ENCODE results near the gene NSD1. TPM values are rescaled to one million over a fixed set of nuclear protein-coding genes. Genes with fewer than 3 reads are reported as not detected.

NSD1 gene
- total RNA-seq, 1 donor from 2014 or later, result 22.4 TPM

GRCh38 chr5:177098120-177098469, 35.5 kb upstream of the NSD1 start:
- no peak for DNase-seq (ENCODE audit: low read depth in 2 of 2)

- DNase-seq (ENCODE audit: low read depth in 2 of 2), result no peak
Observed at GRCh38 chr5:177098470-177099141, 35.0 kb upstream of the NSD1 start.

GRCh38 chr5:177099422-177100093, 34.0 kb upstream of the NSD1 start:
- DNase-seq (ENCODE audit: low read depth in 2 of 2), result no peak

GRCh38 chr5:177100714-177101121, 32.9 kb upstream of the NSD1 start:
- no peak for DNase-seq (ENCODE audit: low read depth in 2 of 2)

GRCh38 chr5:177103523-177104253, 29.9 kb upstream of the NSD1 start:
- DNase-seq (ENCODE audit: low read depth in 2 of 2), result peak; percentile 32 to 53

- DNase-seq (ENCODE audit: low read depth in 2 of 2), result no peak
Observed at GRCh38 chr5:177105691-177106476, 27.7 kb upstream of the NSD1 start.

- DNase-seq (ENCODE audit: low read depth in 2 of 2), result no peak
Observed at GRCh38 chr5:177107159-177107558, 26.4 kb upstream of the NSD1 start.

GRCh38 chr5:177109810-177110209, 23.8 kb upstream of the NSD1 start:
- no peak for DNase-seq (ENCODE audit: low read depth in 2 of 2)

GRCh38 chr5:177111720-177112394, 21.7 kb upstream of the NSD1 start:
- DNase-seq (ENCODE audit: low read depth in 2 of 2), result peak; percentile 41 to 65

GRCh38 chr5:177112589-177113220, 20.9 kb upstream of the NSD1 start:
- DNase-seq (ENCODE audit: low read depth in 2 of 2), result no peak

GRCh38 chr5:177113566-177114424, 19.8 kb upstream of the NSD1 start:
- peak; percentile 77 to 80 for DNase-seq (ENCODE audit: low read depth in 2 of 2)

- DNase-seq (ENCODE audit: low read depth in 2 of 2), result peak; percentile 75 to 82
Observed at GRCh38 chr5:177116631-177117373, 16.8 kb upstream of the NSD1 start.

GRCh38 chr5:177117441-177118045, 16.0 kb upstream of the NSD1 start:
- DNase-seq (ENCODE audit: low read depth in 2 of 2), result no peak

- no peak for DNase-seq (ENCODE audit: low read depth in 2 of 2)
Observed at GRCh38 chr5:177122566-177122965, 11.0 kb upstream of the NSD1 start.

GRCh38 chr5:177123789-177124485, 9.6 kb upstream of the NSD1 start:
- no peak for DNase-seq (ENCODE audit: low read depth in 2 of 2)

- no peak for DNase-seq (ENCODE audit: low read depth in 2 of 2)
Observed at GRCh38 chr5:177124486-177124991, 9.0 kb upstream of the NSD1 start.

GRCh38 chr5:177126771-177127170, 6.8 kb upstream of the NSD1 start:
- no peak for DNase-seq (ENCODE audit: low read depth in 2 of 2)

- peak in 1 of 2 donors; percentile 32 for DNase-seq (ENCODE audit: low read depth in 2 of 2)
Observed at GRCh38 chr5:177128551-177128981, 5.0 kb upstream of the NSD1 start.
